Erythroblast (primary cell): ENCODE data around the gene NCKAP5.

ENCODE experiments used
- GATA1 ChIP-seq: IDR thresholded peaks from 2 replicates; pipeline ENCODE4 v1.6.1; 2011; ENCODE audit warnings: low read depth, mild to moderate bottlenecking, control low read depth, low read length, moderate library complexity
- POLR2A ChIP-seq: IDR thresholded peaks from 2 replicates; pipeline ENCODE4 v1.6.1; 2011; ENCODE audit warnings: mild to moderate bottlenecking, low read length

GRCh38 chr2:132837769-132838168, 730.5 kb downstream of the NCKAP5 start:
- TF ChIP-seq POLR2A (no peak), GATA1 (no peak)
